Caco-2 (cell line): ENCODE data around the gene RNU2-63P. TPM values are rescaled to one million over a fixed set of nuclear protein-coding genes. Genes with fewer than 3 reads are reported as not detected.
"Not testable (repeated sequence)": the region's sequence is repeated elsewhere in the genome, so short reads cannot be mapped to it uniquely, and the experiment has no call there.

Experiments used
- BruUV-seq: library from RNA; stranded (reverse); fragments of 400-500 nt; replicated peaks from 2 replicates; lab custom pipeline; 2021; lab: Mats Ljungman, UMichigan
- CTCF ChIA-PET: fragments of 300-600 bp; sonication (Branson Sonifier 250); formaldehyde crosslinking; loops from one replicate; lab custom pipeline; 2022; ENCODE audit warnings: antibody characterized with exemption; lab: Charles Lee
- POLR2A ChIA-PET: fragments of 300-600 bp; sonication (Branson Sonifier 250); formaldehyde crosslinking; loops from one replicate; lab custom pipeline; 2022; ENCODE audit warnings: antibody characterized with exemption; lab: Charles Lee
- DNase-seq, 2 experiments: peaks; one replicate each; pipeline versions ENCODE4 v3.0.0 to v3.0.0-alpha.2; 2020 to 2022
- H3K27me3 ChIP-seq: replicated peaks from 2 replicates; pipeline ENCODE4 v1.6.0; 2011; ENCODE audit warnings: low read length; ENCODE audit not compliant: control insufficient read depth, insufficient read depth
- H3K36me3 ChIP-seq: 2 replicates; pipeline ENCODE4 v1.5.1; 2011; ENCODE audit warnings: low read length; ENCODE audit not compliant: control insufficient read depth, insufficient read depth
- H3K4me1 ChIP-seq: fragments of 250-450 bp; sonication (Bioruptor Pico); 2 replicates; pipeline ENCODE4 v1.5.1; 2020; ENCODE audit warnings: mild to moderate bottlenecking
- H3K4me3 ChIP-seq: 2 replicates; pipeline ENCODE4 v1.5.1; 2011; ENCODE audit warnings: low read depth, mild to moderate bottlenecking, control low read depth, low read length
- H3K9me3 ChIP-seq: fragments of 250-450 bp; sonication (Bioruptor Pico); 2 replicates; pipeline ENCODE4 v1.5.1; 2020; ENCODE audit warnings: mild to moderate bottlenecking, moderate library complexity
- H3K27ac Mint-ChIP-seq: one replicate; pipeline ENCODE4 v1.8.0; 2022; ENCODE audit warnings: mixed read lengths; ENCODE audit not compliant: unreplicated experiment
- H3K27me3 Mint-ChIP-seq: one replicate; pipeline ENCODE4 v1.8.0; 2022; ENCODE audit warnings: mixed read lengths; ENCODE audit not compliant: insufficient read depth, unreplicated experiment
- H3K36me3 Mint-ChIP-seq: one replicate; pipeline ENCODE4 v1.8.0; 2022; ENCODE audit warnings: mild to moderate bottlenecking, mixed read lengths; ENCODE audit not compliant: insufficient read depth, unreplicated experiment
- H3K4me1 Mint-ChIP-seq: one replicate; pipeline ENCODE4 v1.8.0; 2022; ENCODE audit warnings: low read depth, mixed read lengths; ENCODE audit not compliant: unreplicated experiment
- H3K4me3 Mint-ChIP-seq: one replicate; pipeline ENCODE4 v1.8.0; 2022; ENCODE audit warnings: mild to moderate bottlenecking, moderate library complexity, mixed read lengths; ENCODE audit not compliant: unreplicated experiment
- H3K9me3 Mint-ChIP-seq: one replicate; pipeline ENCODE4 v1.8.0; 2022; ENCODE audit warnings: mixed read lengths; ENCODE audit not compliant: unreplicated experiment
- CTCF ChIP-seq, 2 experiments: fragments of 200-600 bp in 1 of 2; IDR thresholded peaks; 1 replicate in 1 of 2; 2 replicates in 1 of 2; pipeline versions ENCODE4 v1.5.1 to v1.8.0; 2011 to 2022; ENCODE audit warnings: antibody characterized with exemption in 1 of 2, control low read depth in 1 of 2, inconsistent platforms in 1 of 2, low read depth in 1 of 2, low read length in 1 of 2, mild to moderate bottlenecking in 1 of 2, moderate library complexity in 1 of 2; ENCODE audit not compliant: insufficient read depth in 1 of 2, severe bottlenecking in 1 of 2, unreplicated experiment in 1 of 2
- intact Hi-C: fragments of 100-400 bp; cut with micrococcal nuclease; formaldehyde crosslinking; loops from one replicate; pipeline ENCODE4 v1.10.0; 2022; ENCODE audit not compliant: unreplicated experiment
- total RNA-seq: library from RNA; stranded (reverse); gene quantifications from 2 replicates; pipeline ENCODE4 v1.2.3, GENCODE V29; 2022

RNU2-63P gene
- total RNA-seq, 1 experiment from 2014 or later, result 19.4 TPM

GRCh38 chr2:88049622-88050021, 33.3 kb upstream of the RNU2-63P start:
- H3K36me3 ChIP-seq, result no peaks in the 10 kb centered on the region
- BruUV-seq, result no TSS peak
- CTCF ChIA-PET, result no interaction called here
- H3K27me3 Mint-ChIP-seq, result no peaks in the 10 kb centered on the region
- peaks cover 19% of the 10 kb centered on the region for H3K36me3 Mint-ChIP-seq
- no peak for DNase-seq
- POLR2A ChIA-PET, result no interaction called here
- H3K9me3 Mint-ChIP-seq, result no peaks in the 10 kb centered on the region
- no peaks in the 10 kb centered on the region for H3K9me3 ChIP-seq
- H3K4me3 Mint-ChIP-seq, result no peak overlapping the region
- intact Hi-C loops, result no loop called here
- no peaks in the 10 kb centered on the region for H3K27me3 ChIP-seq
- H3K4me1 Mint-ChIP-seq, result peaks cover 11% of the 10 kb centered on the region
- no peak overlapping the region for H3K4me3 ChIP-seq
- no peak overlapping the region for H3K27ac Mint-ChIP-seq
- no peaks in the 10 kb centered on the region for H3K4me1 ChIP-seq
- TF ChIP-seq CTCF (IDR thresholded peaks at IDR 0.05; ENCODE audit: insufficient read depth in 1 of 2, low read depth in 1 of 2, low read length in 1 of 2, severe bottlenecking in 1 of 2, unreplicated experiment in 1 of 2), result no peak

- DNase-seq, result no peak
- Histone ChIP-seq H3K36me3 (no peaks in the 10 kb centered on the region), H3K4me3 (no peak overlapping the region), H3K27me3 (no peaks in the 10 kb centered on the region), H3K4me1 (no peaks in the 10 kb centered on the region), H3K9me3 (no peaks in the 10 kb centered on the region)
- TF ChIP-seq CTCF (IDR thresholded peaks at IDR 0.05; ENCODE audit: insufficient read depth in 1 of 2, low read depth in 1 of 2, low read length in 1 of 2, severe bottlenecking in 1 of 2, unreplicated experiment in 1 of 2), result no peak
- no peak overlapping the region for H3K27ac Mint-ChIP-seq
- H3K4me3 Mint-ChIP-seq, result no peak overlapping the region
- no peaks in the 10 kb centered on the region for H3K27me3 Mint-ChIP-seq
- H3K4me1 Mint-ChIP-seq, result peaks cover 5% of the 10 kb centered on the region
- intact Hi-C loops, result no loop called here
- ChIA-PET POLR2A (no interaction called here), CTCF (no interaction called here)
- no TSS peak for BruUV-seq
- H3K9me3 Mint-ChIP-seq, result no peaks in the 10 kb centered on the region
- peaks cover 13% of the 10 kb centered on the region for H3K36me3 Mint-ChIP-seq
Measured at GRCh38 chr2:88048541-88048940, 32.2 kb upstream of the RNU2-63P start.

GRCh38 chr2:88045561-88045960, 29.2 kb upstream of the RNU2-63P start:
- H3K4me1 Mint-ChIP-seq, H3K4me3 ChIP-seq, H3K9me3 Mint-ChIP-seq, H3K36me3 Mint-ChIP-seq, H3K4me1 ChIP-seq, DNase-seq, H3K27ac Mint-ChIP-seq, H3K4me3 Mint-ChIP-seq, BruUV-seq, H3K9me3 ChIP-seq, intact Hi-C loops, H3K27me3 Mint-ChIP-seq, H3K36me3 ChIP-seq, H3K27me3 ChIP-seq, POLR2A ChIA-PET: not testable (repeated sequence)
- CTCF ChIA-PET, result interaction anchor here (0.9 kb wide), 1 partner anchor 409 kb away, joined by 3 read pairs; no protein-coding TSS in a partner anchor

GRCh38 chr2:88042476-88042875, 26.1 kb upstream of the RNU2-63P start:
- Mint-ChIP-seq H3K9me3 (no peaks in the 10 kb centered on the region), H3K27ac (no peak overlapping the region), H3K36me3 (no peaks in the 10 kb centered on the region), H3K4me3 (no peak overlapping the region), H3K27me3 (no peaks in the 10 kb centered on the region), H3K4me1 (peaks cover 15% of the 10 kb centered on the region)
- no TSS peak for BruUV-seq
- TF ChIP-seq CTCF (IDR thresholded peaks at IDR 0.05; ENCODE audit: insufficient read depth in 1 of 2, low read depth in 1 of 2, low read length in 1 of 2, severe bottlenecking in 1 of 2, unreplicated experiment in 1 of 2), result no peak
- no peak overlapping the region for H3K4me3 ChIP-seq
- H3K9me3 ChIP-seq, result no peaks in the 10 kb centered on the region
- no peaks in the 10 kb centered on the region for H3K27me3 ChIP-seq
- no peak for DNase-seq
- POLR2A ChIA-PET, result no interaction called here
- H3K36me3 ChIP-seq, result no peaks in the 10 kb centered on the region
- CTCF ChIA-PET, result no interaction called here
- H3K4me1 ChIP-seq, result peaks cover 15% of the 10 kb centered on the region
- intact Hi-C loops, result no loop called here
